Kidney epithelial cell (primary cell): ENCODE results near the gene ZNF611. TPM values are rescaled to one million over a fixed set of nuclear protein-coding genes. Genes with fewer than 3 reads are reported as not detected.

ENCODE experiments used
- DNase-seq: peaks from one replicate; pipeline ENCODE4 v3.0.0-alpha.2; 2010; ENCODE audit warnings: low read depth
- H3K27me3 ChIP-seq: 2 replicates; pipeline ENCODE4 v1.6.0; 2011; ENCODE audit warnings: low read length; ENCODE audit not compliant: control insufficient read depth, insufficient read depth
- H3K36me3 ChIP-seq: 2 replicates; pipeline ENCODE4 v1.5.1; 2011; ENCODE audit warnings: low read length; ENCODE audit not compliant: control insufficient read depth, insufficient read depth
- H3K4me3 ChIP-seq: 2 replicates; pipeline ENCODE4 v1.5.1; 2011; ENCODE audit warnings: low read depth, mild to moderate bottlenecking, control low read depth, low read length
- CTCF ChIP-seq: IDR thresholded peaks from 2 replicates; pipeline ENCODE4 v1.5.1; 2011; ENCODE audit warnings: mild to moderate bottlenecking, moderate library complexity, low read length, control low read depth, inconsistent platforms; ENCODE audit not compliant: insufficient read depth, poor library complexity, severe bottlenecking
- total RNA-seq: library from RNA; depleted of rRNA; stranded (reverse); fragments of >200 nt; gene quantifications from 2 replicates; pipeline ENCODE4 v1.2.3, GENCODE V29; 2015

Gene ZNF611
- total RNA-seq, 1 donor from 2014 or later: 16.4 TPM

GRCh38 chr19:52659013-52659412 lies 75.8 kb downstream of the ZNF611 start:
- TF ChIP-seq CTCF: no peak
- Histone ChIP-seq H3K36me3 (peaks cover 2% of the 10 kb centered on the region), H3K4me3 (no peak overlapping the region), H3K27me3 (no peaks in the 10 kb centered on the region)
- no peak for DNase-seq

- H3K4me3 ChIP-seq: no peak overlapping the region
- no peaks in the 10 kb centered on the region for H3K27me3 ChIP-seq
- DNase-seq: no peak
- TF ChIP-seq CTCF: no peak
- peaks cover 2% of the 10 kb centered on the region for H3K36me3 ChIP-seq
Measured at GRCh38 chr19:52658595-52658994, 76.2 kb downstream of the ZNF611 start.

- no peaks in the 10 kb centered on the region for H3K36me3 ChIP-seq
- no peak for DNase-seq
Measured at GRCh38 chr19:52653161-52653560, 81.7 kb downstream of the ZNF611 start.

More at GRCh38 chr19:52653161-52653560, 81.7 kb downstream of the ZNF611 start:
- no peak for TF ChIP-seq CTCF
- Histone ChIP-seq H3K27me3 (no peaks in the 10 kb centered on the region), H3K4me3 (no peak overlapping the region)

Other genes with a start within 250 kb of the ZNF611 start
- gene ZNF808, start 207.4 kb downstream of the ZNF611 start, total RNA-seq: 12.4 and 15.0 TPM in 2 replicates
- 11.0 and 14.6 TPM in 2 replicates for gene ZNF701, start 164.8 kb downstream of the ZNF611 start, total RNA-seq
- 60.2 and 60.8 TPM in 2 replicates for gene ZNF83, start 96.7 kb downstream of the ZNF611 start, total RNA-seq
- gene ZNF600, start 51.7 kb upstream of the ZNF611 start, total RNA-seq: 6.1 and 17.9 TPM in 2 replicates
- gene ZNF28, start 86.6 kb upstream of the ZNF611 start, total RNA-seq: 21.5 and 23.0 TPM in 2 replicates
- gene ZNF468, start 122.6 kb upstream of the ZNF611 start, total RNA-seq: 30.9 and 42.5 TPM in 2 replicates
- 16.9 and 24.2 TPM in 2 replicates for gene ZNF320, start 162.6 kb upstream of the ZNF611 start, total RNA-seq
- 4.3 and 5.4 TPM in 2 replicates for gene ZNF888, start 188.4 kb upstream of the ZNF611 start, total RNA-seq
- 12.8 and 13.1 TPM in 2 replicates for gene ZNF816, start 227.8 kb upstream of the ZNF611 start, total RNA-seq